GM18526 (cell line): Measurements from ENCODE around the gene RAP2A.

Experiments
- POLR2A ChIP-seq: IDR thresholded peaks from 3 replicates; pipeline ENCODE4 v1.6.1; 2011; ENCODE audit not compliant: insufficient read length; ENCODE audit errors: extremely low read depth

Gene RAP2A

GRCh38 chr13:97460004-97460775 lies 26.2 kb downstream of the RAP2A start:
- TF ChIP-seq POLR2A: no peak

GRCh38 chr13:97460853-97461252 lies 26.9 kb downstream of the RAP2A start:
- TF ChIP-seq POLR2A: no peak

GRCh38 chr13:97464561-97464960 lies 30.6 kb downstream of the RAP2A start:
- TF ChIP-seq POLR2A: no peak

GRCh38 chr13:97466722-97467121 lies 32.8 kb downstream of the RAP2A start:
- no peak for TF ChIP-seq POLR2A

- TF ChIP-seq POLR2A: no peak
These were observed 34.4 kb downstream of the RAP2A start for GRCh38 chr13:97468331-97468730.

GRCh38 chr13:97471711-97472110 lies 37.7 kb downstream of the RAP2A start:
- TF ChIP-seq POLR2A: no peak

GRCh38 chr13:97474349-97474980 lies 40.5 kb downstream of the RAP2A start:
- TF ChIP-seq POLR2A: no peak

GRCh38 chr13:97475011-97475410 lies 41.0 kb downstream of the RAP2A start:
- no peak for TF ChIP-seq POLR2A

GRCh38 chr13:97477844-97478243 lies 43.9 kb downstream of the RAP2A start:
- no peak for TF ChIP-seq POLR2A

- TF ChIP-seq POLR2A: no peak
These were observed 44.3 kb downstream of the RAP2A start for GRCh38 chr13:97478247-97478646.

- TF ChIP-seq POLR2A: no peak
These were observed 49.5 kb downstream of the RAP2A start for GRCh38 chr13:97483465-97483864.

- TF ChIP-seq POLR2A: no peak
These were observed 50.3 kb downstream of the RAP2A start for GRCh38 chr13:97484301-97484700.

- TF ChIP-seq POLR2A: no peak
These were observed 51.4 kb downstream of the RAP2A start for GRCh38 chr13:97485320-97485719.

GRCh38 chr13:97490702-97491307 lies 56.8 kb downstream of the RAP2A start:
- TF ChIP-seq POLR2A: no peak

GRCh38 chr13:97491452-97491851 lies 57.5 kb downstream of the RAP2A start:
- no peak for TF ChIP-seq POLR2A

GRCh38 chr13:97492257-97492656 lies 58.3 kb downstream of the RAP2A start:
- TF ChIP-seq POLR2A: no peak
